Pancreas (tissue), 10 donors: Measurements from ENCODE around the gene RBBP8. TPM values are rescaled to one million over a fixed set of nuclear protein-coding genes. Genes with fewer than 3 reads are reported as not detected.

ENCODE experiments used
- ATAC-seq, 4 donors: fragments of 200-7000 bp; cut with Tn5 transposase; one replicate each; pipeline versions ENCODE4 v1.8.0 to v1.9.1; 2020; ENCODE audit warnings: mild to moderate bottlenecking in 4 of 4, moderate library complexity in 4 of 4
- DNase-seq, 6 donors: peaks; one replicate each; pipeline ENCODE4 v3.0.0-alpha.2; 2020
- FAIRE-seq: peaks from 2 replicates; lab custom pipeline; 2012; peaks lifted over from hg19 to GRCh38; lab: Jason Lieb, UNC
- H3K27ac ChIP-seq, 4 donors: fragments of 200-600 bp; sonication (generic); 1 replicate in 3 of 4; 2 replicates in 1 of 4; pipeline versions ENCODE4 v1.5.0 to v1.8.0; 2020
- H3K27me3 ChIP-seq, 4 donors: fragments of 200-600 bp; one replicate each; pipeline ENCODE4 v1.8.0; 2021
- H3K36me3 ChIP-seq, 3 donors: fragments of 200-600 bp; sonication (generic) in 1 of 3; one replicate each; pipeline versions ENCODE4 v1.5.0 to v1.8.0; 2020 to 2021
- H3K4me1 ChIP-seq, 3 donors: fragments of 200-600 bp; one replicate each; pipeline ENCODE4 v1.8.0; 2021
- H3K4me3 ChIP-seq, 4 donors: fragments of 200-600 bp; sonication (generic) in 2 of 4; one replicate each; pipeline versions ENCODE4 v1.5.0 to v1.8.0; 2020 to 2021
- H3K9me3 ChIP-seq, 4 donors: fragments of 200-600 bp; one replicate each; pipeline ENCODE4 v1.8.0; 2021
- CTCF ChIP-seq, 4 donors: fragments of 200-600 bp; sonication (generic) in 3 of 4; IDR thresholded peaks; one replicate each; pipeline versions ENCODE4 v1.5.0 to v1.8.0; 2021; ENCODE audit warnings: antibody characterized with exemption in 4 of 4
- WGBS, 2 donors: extraction: QIAGEN DNeasy Blood & Tissue Kit; methylation state at CpG; one replicate each; pipeline ENCODE4 v1.1.7; 2013; 5-methylcytosine and 5-hydroxymethylcytosine counted together
- intact Hi-C, 3 donors: fragments of 100-400 bp; cut with DNase I; formaldehyde crosslinking; loops; one replicate each; pipeline versions ENCODE4 v1.11.1 to v1.14.2; 2022
- polyA plus RNA-seq, 2 donors: library from polyadenylated mRNA; stranded (reverse); fragments of 200-250 nt; gene quantifications; one replicate each; pipeline ENCODE4 v1.2.3, GENCODE V29; 2013
- total RNA-seq, 6 donors: library from RNA; stranded (reverse); fragmentation: NEBNext Ultra II Directional in 4 of 6; extraction: Animal tissue kit (Norgen Biotek cat#: 25700) in 4 of 6; gene quantifications; one replicate each; pipeline versions ENCODE4 v1.2.1 to v1.2.4, GENCODE V29; 2021 to 2023
- donor health status: healthy with polysubstance abuse.
- donor health status: DM: no; HTN: no; CAD: no; lungs with moderate emphysema.
- donor health status: DM: no; HTN: no; CAD: no.
- donor health status: control.
- donor health status: control.
- donor health status: Bipolar disorder and iron deficiency.
- donor health status: DM: yes; HTN: yes; CAD: no.
- donor health status: DM: no; HTN: no; CAD: no.
- donor health status: DM: no; HTN: no; CAD: no.
- donor health status: DM: yes; HTN: yes; CAD: no.

Gene RBBP8
- total and polyA plus RNA-seq, 8 donors, result 10.9 to 32.7 (median 19.0) TPM

- no peak overlapping the region for H3K27ac ChIP-seq
- DNase-seq, result no peak
- no peaks in the 10 kb centered on the region for H3K36me3 ChIP-seq
- no peak for FAIRE-seq
- no peak for TF ChIP-seq CTCF (IDR thresholded peaks at IDR 0.05)
- 59 to 61% methylated on average over 4 of the region's 4 CpGs for WGBS, 2 donors
- intact Hi-C loops, result no loop called here
- peak in 1 of 4 donors; percentile 28 for ATAC-seq
- H3K27me3 ChIP-seq, result no peaks in the 10 kb centered on the region
- no peaks in the 10 kb centered on the region for H3K4me1 ChIP-seq
- H3K4me3 ChIP-seq, result no peak overlapping the region
- H3K9me3 ChIP-seq, result no peaks in the 10 kb centered on the region
These were observed 134.1 kb downstream of the RBBP8 start for GRCh38 chr18:23067236-23067635.

- TF ChIP-seq CTCF (IDR thresholded peaks at IDR 0.05), result no peak
- intact Hi-C loops, result no loop called here
- no peaks in the 10 kb centered on the region for H3K36me3 ChIP-seq
- 88 to 92% methylated on average over 4 of the region's 4 CpGs for WGBS, 2 donors
- ATAC-seq (no peak), FAIRE-seq (no peak), DNase-seq (no peak)
- no peaks in the 10 kb centered on the region for H3K4me1 ChIP-seq
- no peaks in the 10 kb centered on the region for H3K9me3 ChIP-seq
- no peak overlapping the region for H3K27ac ChIP-seq
- no peak overlapping the region for H3K4me3 ChIP-seq
- no peaks in the 10 kb centered on the region for H3K27me3 ChIP-seq
These were observed 134.9 kb downstream of the RBBP8 start for GRCh38 chr18:23068011-23068410.

GRCh38 chr18:23068570-23069310 lies 135.6 kb downstream of the RBBP8 start:
- TF ChIP-seq CTCF (IDR thresholded peaks at IDR 0.05), result no peak
- no peaks in the 10 kb centered on the region for H3K4me1 ChIP-seq
- intact Hi-C loops, result no loop called here
- peak overlapping the region in 1 of 4 donors; percentile 4 for H3K27ac ChIP-seq
- 61 to 73% methylated on average over 7 of the region's 7 CpGs for WGBS, 2 donors
- H3K27me3 ChIP-seq, result no peaks in the 10 kb centered on the region
- FAIRE-seq (no peak), ATAC-seq (no peak), DNase-seq (no peak)
- no peaks in the 10 kb centered on the region for H3K9me3 ChIP-seq
- H3K36me3 ChIP-seq, result no peaks in the 10 kb centered on the region
- H3K4me3 ChIP-seq, result no peak overlapping the region

- no peak for DNase-seq
- Histone ChIP-seq H3K9me3 (no peaks in the 10 kb centered on the region), H3K27ac (peak overlapping the region in 1 of 4 donors; percentile 4), H3K4me3 (no peak overlapping the region), H3K27me3 (no peaks in the 10 kb centered on the region), H3K36me3 (no peaks in the 10 kb centered on the region), H3K4me1 (no peaks in the 10 kb centered on the region)
- no peak for TF ChIP-seq CTCF (IDR thresholded peaks at IDR 0.05)
- no peak for ATAC-seq
- no peak for FAIRE-seq
- intact Hi-C loops, result no loop called here
- 88 to 96% methylated on average over 10 of the region's 10 CpGs for WGBS, 2 donors
These were observed 136.4 kb downstream of the RBBP8 start for GRCh38 chr18:23069481-23069880.

GRCh38 chr18:23069898-23070297 lies 136.8 kb downstream of the RBBP8 start:
- no peak for FAIRE-seq

More at GRCh38 chr18:23069898-23070297, 136.8 kb downstream of the RBBP8 start:
- TF ChIP-seq CTCF (IDR thresholded peaks at IDR 0.05), result no peak
- ATAC-seq (no peak), DNase-seq (no peak)
- H3K4me3 ChIP-seq, result no peak overlapping the region
- H3K36me3 ChIP-seq, result no peaks in the 10 kb centered on the region
- no peaks in the 10 kb centered on the region for H3K9me3 ChIP-seq
- no peaks in the 10 kb centered on the region for H3K4me1 ChIP-seq
- no peaks in the 10 kb centered on the region for H3K27me3 ChIP-seq
- no peak overlapping the region for H3K27ac ChIP-seq
- intact Hi-C loops, result no loop called here
- 66 to 96% methylated on average over 1 of the region's 1 CpG for WGBS, 2 donors
